ENCODE measurements around the gene DNAJC18. TPM values are rescaled to one million over a fixed set of nuclear protein-coding genes. Genes with fewer than 3 reads are reported as not detected.

The DNAJC18 gene
- total RNA-seq, 2 experiments from 2014 or later: 54.1 to 56.0 TPM

GRCh38 chr5:139378941-139379361 lies 60.4 kb downstream of the DNAJC18 start:
- POLR2A ChIA-PET: no interaction called here
- H3K27ac Mint-ChIP-seq: no peak overlapping the region
- intact Hi-C loops (cut with micrococcal nuclease): no loop called here

GRCh38 chr5:139378101-139378825 lies 61.1 kb downstream of the DNAJC18 start:
- no peak overlapping the region for H3K27ac Mint-ChIP-seq
- no peak overlapping the region for H3K4me3 Mint-ChIP-seq
- intact Hi-C loops (cut with micrococcal nuclease): no loop called here
- no peak for DNase-seq
- H3K4me1 Mint-ChIP-seq (ENCODE audit: low read depth): no peaks in the 10 kb centered on the region
- no peaks in the 10 kb centered on the region for H3K27me3 Mint-ChIP-seq
- no peaks in the 10 kb centered on the region for H3K9me3 Mint-ChIP-seq
- no peaks in the 10 kb centered on the region for H3K36me3 Mint-ChIP-seq
- CTCF ChIA-PET: no interaction called here
- POLR2A ChIA-PET: no interaction called here

More at GRCh38 chr5:139378941-139379361, 60.4 kb downstream of the DNAJC18 start:
- no peak overlapping the region for H3K4me3 Mint-ChIP-seq
- no peaks in the 10 kb centered on the region for H3K36me3 Mint-ChIP-seq
- no peaks in the 10 kb centered on the region for H3K4me1 Mint-ChIP-seq (ENCODE audit: low read depth)
- CTCF ChIA-PET: no interaction called here
- no peak for DNase-seq
- no peaks in the 10 kb centered on the region for H3K9me3 Mint-ChIP-seq
- H3K27me3 Mint-ChIP-seq: no peaks in the 10 kb centered on the region

GRCh38 chr5:139377226-139377625 lies 62.1 kb downstream of the DNAJC18 start:
- POLR2A ChIA-PET: no interaction called here

GRCh38 chr5:139376364-139376763 lies 63.0 kb downstream of the DNAJC18 start:
- Mint-ChIP-seq H3K27me3 (no peaks in the 10 kb centered on the region), H3K9me3 (no peaks in the 10 kb centered on the region), H3K36me3 (no peaks in the 10 kb centered on the region), H3K27ac (no peak overlapping the region), H3K4me1 (ENCODE audit: low read depth) (peaks cover 9% of the 10 kb centered on the region), H3K4me3 (no peak overlapping the region)
- DNase-seq: no peak
- ChIA-PET POLR2A (no interaction called here), CTCF (interaction anchor here (1.9 kb wide), 1 partner anchor 16 kb away, joined by 6 read pairs; no protein-coding TSS in a partner anchor)
- intact Hi-C loops (cut with micrococcal nuclease): no loop called here

More at GRCh38 chr5:139377226-139377625, 62.1 kb downstream of the DNAJC18 start:
- CTCF ChIA-PET: interaction anchor here (1.9 kb wide), 1 partner anchor 15 kb away, joined by 6 read pairs; no protein-coding TSS in a partner anchor
- Mint-ChIP-seq H3K4me1 (ENCODE audit: low read depth) (peaks cover under 1% of the 10 kb centered on the region), H3K4me3 (no peak overlapping the region), H3K27ac (no peak overlapping the region), H3K36me3 (no peaks in the 10 kb centered on the region), H3K9me3 (no peaks in the 10 kb centered on the region), H3K27me3 (no peaks in the 10 kb centered on the region)
- intact Hi-C loops (cut with micrococcal nuclease): no loop called here
- DNase-seq: no peak

GRCh38 chr5:139374909-139375308 lies 64.4 kb downstream of the DNAJC18 start:
- no peak for DNase-seq
- no peaks in the 10 kb centered on the region for H3K27me3 Mint-ChIP-seq
- ChIA-PET POLR2A (interaction anchor here (1.3 to 1.5 kb wide), 2 partner anchors 10 to 15 kb away, joined by 3 to 5 read pairs; partner anchors contain the start of gene MZB1), CTCF (interaction anchor here (1.6 kb wide), 1 partner anchor 124 kb away, joined by 3 read pairs; no protein-coding TSS in a partner anchor)
- peaks cover 1% of the 10 kb centered on the region for H3K36me3 Mint-ChIP-seq
- intact Hi-C loops (cut with micrococcal nuclease): no loop called here
- H3K4me3 Mint-ChIP-seq: no peak overlapping the region
- no peak overlapping the region for H3K27ac Mint-ChIP-seq
- peaks cover 13% of the 10 kb centered on the region for H3K4me1 Mint-ChIP-seq (ENCODE audit: low read depth)
- H3K9me3 Mint-ChIP-seq: no peaks in the 10 kb centered on the region

- H3K4me1 Mint-ChIP-seq (ENCODE audit: low read depth): peaks cover 13% of the 10 kb centered on the region
- no peaks in the 10 kb centered on the region for H3K9me3 Mint-ChIP-seq
- peak overlapping the region; percentile 19 for H3K27ac Mint-ChIP-seq
- no peak overlapping the region for H3K4me3 Mint-ChIP-seq
- no peaks in the 10 kb centered on the region for H3K27me3 Mint-ChIP-seq
- ChIA-PET POLR2A (interaction anchor here (1.0 kb wide), 2 partner anchors 20 to 42 kb away, joined by 3 to 5 read pairs; no protein-coding TSS in a partner anchor), CTCF (interaction anchor here (0.6 to 1.1 kb wide), 3 partner anchors 31 to 79 kb away, joined by 3 read pairs; no protein-coding TSS in a partner anchor)
- no peak for DNase-seq
- intact Hi-C loops (cut with micrococcal nuclease): no loop called here
- peaks cover 6% of the 10 kb centered on the region for H3K36me3 Mint-ChIP-seq
Observed at GRCh38 chr5:139371482-139372435, 67.6 kb downstream of the DNAJC18 start.

- POLR2A ChIA-PET: no interaction called here
- H3K36me3 Mint-ChIP-seq: peaks cover 19% of the 10 kb centered on the region
- H3K9me3 Mint-ChIP-seq: no peaks in the 10 kb centered on the region
Observed at GRCh38 chr5:139369181-139369580, 70.1 kb downstream of the DNAJC18 start.

GRCh38 chr5:139368613-139369012 lies 70.7 kb downstream of the DNAJC18 start:
- Mint-ChIP-seq H3K27ac (no peak overlapping the region), H3K27me3 (no peaks in the 10 kb centered on the region), H3K4me3 (no peak overlapping the region), H3K4me1 (ENCODE audit: low read depth) (peaks cover 18% of the 10 kb centered on the region), H3K9me3 (no peaks in the 10 kb centered on the region), H3K36me3 (peaks cover 24% of the 10 kb centered on the region)
- POLR2A ChIA-PET: no interaction called here
- CTCF ChIA-PET: interaction anchor here (1.1 kb wide), 1 partner anchor 118 kb away, joined by 3 read pairs; no protein-coding TSS in a partner anchor
- DNase-seq: no peak
- intact Hi-C loops (cut with micrococcal nuclease): no loop called here

More at GRCh38 chr5:139369181-139369580, 70.1 kb downstream of the DNAJC18 start:
- DNase-seq: no peak
- H3K4me3 Mint-ChIP-seq: no peak overlapping the region
- intact Hi-C loops (cut with micrococcal nuclease): no loop called here
- H3K27ac Mint-ChIP-seq: no peak overlapping the region
- H3K4me1 Mint-ChIP-seq (ENCODE audit: low read depth): peaks cover 13% of the 10 kb centered on the region
- CTCF ChIA-PET: interaction anchor here (1.1 kb wide), 1 partner anchor 118 kb away, joined by 3 read pairs; no protein-coding TSS in a partner anchor
- no peaks in the 10 kb centered on the region for H3K27me3 Mint-ChIP-seq

- DNase-seq: no peak
- Mint-ChIP-seq H3K4me1 (ENCODE audit: low read depth) (peaks cover 9% of the 10 kb centered on the region), H3K27ac (no peak overlapping the region), H3K4me3 (no peak overlapping the region), H3K36me3 (peaks cover 27% of the 10 kb centered on the region), H3K9me3 (no peaks in the 10 kb centered on the region), H3K27me3 (no peaks in the 10 kb centered on the region)
- intact Hi-C loops (cut with micrococcal nuclease): no loop called here
- POLR2A ChIA-PET: no interaction called here
- CTCF ChIA-PET: no interaction called here
Observed at GRCh38 chr5:139364466-139364865, 74.9 kb downstream of the DNAJC18 start.

- H3K4me1 Mint-ChIP-seq (ENCODE audit: low read depth): peaks cover 9% of the 10 kb centered on the region
- intact Hi-C loops (cut with micrococcal nuclease): no loop called here
- no peaks in the 10 kb centered on the region for H3K27me3 Mint-ChIP-seq
- ChIA-PET POLR2A (no interaction called here), CTCF (no interaction called here)
- no peaks in the 10 kb centered on the region for H3K9me3 Mint-ChIP-seq
- no peak overlapping the region for H3K4me3 Mint-ChIP-seq
- no peak for DNase-seq
- H3K27ac Mint-ChIP-seq: peak overlapping the region; percentile 10
- peaks cover 27% of the 10 kb centered on the region for H3K36me3 Mint-ChIP-seq
Observed at GRCh38 chr5:139363937-139364336, 75.4 kb downstream of the DNAJC18 start.

- ChIA-PET CTCF (no interaction called here), POLR2A (interaction anchor here (0.6 to 0.7 kb wide), 2 partner anchors 27 to 78 kb away, joined by 4 to 5 read pairs; no protein-coding TSS in a partner anchor)
- intact Hi-C loops (cut with micrococcal nuclease): no loop called here
- peaks cover 15% of the 10 kb centered on the region for H3K4me1 Mint-ChIP-seq (ENCODE audit: low read depth)
- no peaks in the 10 kb centered on the region for H3K9me3 Mint-ChIP-seq
- H3K27ac Mint-ChIP-seq: no peak overlapping the region
- H3K27me3 Mint-ChIP-seq: no peaks in the 10 kb centered on the region
- peaks cover 26% of the 10 kb centered on the region for H3K36me3 Mint-ChIP-seq
- DNase-seq: no peak
- no peak overlapping the region for H3K4me3 Mint-ChIP-seq
Observed at GRCh38 chr5:139361835-139362429, 77.4 kb downstream of the DNAJC18 start.

All from activated CD4-positive, alpha-beta memory T cell treated with anti-CD3 and anti-CD28 coated beads for 36 hours (primary cell).